Left lung (tissue), 10 donors: ENCODE measurements around the gene SYT11. TPM values are rescaled to one million over a fixed set of nuclear protein-coding genes. Genes with fewer than 3 reads are reported as not detected.
A peak's percentile ranks its signal among the peaks of the same experiment; 100 is the strongest.

Experiments
- ATAC-seq: fragments of 200-7000 bp; cut with Tn5 transposase; one replicate; pipeline ENCODE4 v1.9.1; 2020; ENCODE audit warnings: moderate library complexity
- DNase-seq, 4 donors: peaks; one replicate each; pipeline ENCODE4 v3.0.0-alpha.2; 2013 to 2020
- H3K27ac ChIP-seq, 2 donors: fragments of 200-600 bp; sonication (generic) in 1 of 2; one replicate each; pipeline versions ENCODE4 v1.5.0 to v1.8.0; 2020 to 2021
- H3K27me3 ChIP-seq, 2 donors: fragments of 200-600 bp; sonication (generic) in 1 of 2; one replicate each; pipeline versions ENCODE4 v1.5.0 to v1.8.0; 2020 to 2021
- H3K36me3 ChIP-seq, 2 donors: fragments of 200-600 bp; sonication (generic) in 1 of 2; one replicate each; pipeline versions ENCODE4 v1.5.0 to v1.8.0; 2020 to 2021
- H3K4me1 ChIP-seq, 2 donors: fragments of 200-600 bp; one replicate each; pipeline ENCODE4 v1.8.0; 2021
- H3K4me3 ChIP-seq, 2 donors: fragments of 200-600 bp; sonication (generic) in 1 of 2; one replicate each; pipeline versions ENCODE4 v1.5.0 to v1.8.0; 2020 to 2021; ENCODE audit warnings: mild to moderate bottlenecking in 1 of 2
- H3K9me3 ChIP-seq, 2 donors: fragments of 200-600 bp; sonication (generic) in 1 of 2; one replicate each; pipeline versions ENCODE4 v1.5.0 to v1.8.0; 2020 to 2021
- CTCF ChIP-seq, 2 donors: fragments of 200-600 bp; sonication (generic) in 1 of 2; IDR thresholded peaks; one replicate each; pipeline versions ENCODE4 v1.5.0 to v1.8.0; 2021; ENCODE audit warnings: antibody characterized with exemption in 2 of 2
- intact Hi-C, 2 donors: fragments of 100-400 bp; cut with DNase I; formaldehyde crosslinking; loops; one replicate each; pipeline versions ENCODE4 v1.11.2 to v1.14.2; 2022
- polyA plus RNA-seq, 6 donors: library from polyadenylated mRNA; unstranded; fragments of 120-200 nt; gene quantifications; one replicate each; pipeline ENCODE4 v1.2.1, GENCODE V29; 2013; ENCODE audit not compliant: insufficient read length in 6 of 6
- total RNA-seq, 2 donors: library from RNA; stranded (reverse); fragmentation: NEBNext Ultra II Directional; extraction: Animal tissue kit (Norgen Biotek cat#: 25700); gene quantifications; one replicate each; pipeline ENCODE4 v1.2.1, GENCODE V29; 2021
- donor health status: DM: no; HTN: yes; CAD: no.
- donor health status: DM: no; HTN: no; CAD: no.

Gene SYT11
- total and polyA plus RNA-seq, 8 donors, result 10.7 to 13.8 (median 12.1) TPM

GRCh38 chr1:155909894-155910293, 50.5 kb downstream of the SYT11 start:
- TF ChIP-seq CTCF (IDR thresholded peaks at IDR 0.05), result no peak
- peak in 1 of 4 donors; percentile 50 for DNase-seq
- H3K27ac ChIP-seq, result peak overlapping the region; percentile 88 to 92
- no peaks in the 10 kb centered on the region for H3K9me3 ChIP-seq
- H3K4me1 ChIP-seq, result peaks cover 4 to 30% of the 10 kb centered on the region in 2 donors
- H3K27me3 ChIP-seq, result no peaks in the 10 kb centered on the region
- H3K4me3 ChIP-seq, result peak overlapping the region in 1 of 2 donors; percentile 78
- H3K36me3 ChIP-seq, result peaks cover 6 to 79% of the 10 kb centered on the region in 2 donors
- peak; percentile 56 for ATAC-seq
- intact Hi-C loops, result no loop called here

DNA sequence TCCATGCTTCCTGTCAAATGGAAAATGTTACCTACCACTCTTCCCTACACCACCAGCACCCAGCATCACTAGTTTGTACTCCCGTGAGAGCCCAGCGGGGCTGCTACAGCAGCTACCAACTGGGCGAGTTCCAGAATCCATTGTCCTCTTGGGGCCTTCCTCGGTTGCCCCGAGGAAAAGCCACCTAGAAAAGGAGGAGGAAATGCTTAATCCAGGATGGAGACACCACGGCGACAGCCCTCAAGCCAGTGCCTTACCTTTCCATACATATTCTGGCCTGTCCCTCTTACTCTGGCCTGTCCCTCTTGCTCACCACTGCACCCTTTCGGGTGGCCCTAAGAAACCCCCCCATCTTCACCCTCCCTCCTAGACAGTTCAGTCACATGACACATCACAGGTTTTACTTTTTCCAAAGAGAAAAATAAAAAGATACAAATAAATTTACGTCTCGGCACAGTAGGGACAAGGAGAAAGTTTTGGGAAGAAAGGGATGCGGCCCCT, 51.3 kb downstream of the SYT11 start:
- ATAC-seq (peak; percentile 64), DNase-seq (peak in 1 of 4 donors; percentile 40)
- intact Hi-C loops, result no loop called here
- Histone ChIP-seq H3K4me3 (peak overlapping the region; percentile 64 to 78), H3K4me1 (peaks cover 4 to 30% of the 10 kb centered on the region in 2 donors), H3K36me3 (peaks cover 6 to 79% of the 10 kb centered on the region in 2 donors), H3K9me3 (no peaks in the 10 kb centered on the region), H3K27ac (peak overlapping the region; percentile 88 to 92), H3K27me3 (no peaks in the 10 kb centered on the region)
- no peak for TF ChIP-seq CTCF (IDR thresholded peaks at IDR 0.05)

DNA sequence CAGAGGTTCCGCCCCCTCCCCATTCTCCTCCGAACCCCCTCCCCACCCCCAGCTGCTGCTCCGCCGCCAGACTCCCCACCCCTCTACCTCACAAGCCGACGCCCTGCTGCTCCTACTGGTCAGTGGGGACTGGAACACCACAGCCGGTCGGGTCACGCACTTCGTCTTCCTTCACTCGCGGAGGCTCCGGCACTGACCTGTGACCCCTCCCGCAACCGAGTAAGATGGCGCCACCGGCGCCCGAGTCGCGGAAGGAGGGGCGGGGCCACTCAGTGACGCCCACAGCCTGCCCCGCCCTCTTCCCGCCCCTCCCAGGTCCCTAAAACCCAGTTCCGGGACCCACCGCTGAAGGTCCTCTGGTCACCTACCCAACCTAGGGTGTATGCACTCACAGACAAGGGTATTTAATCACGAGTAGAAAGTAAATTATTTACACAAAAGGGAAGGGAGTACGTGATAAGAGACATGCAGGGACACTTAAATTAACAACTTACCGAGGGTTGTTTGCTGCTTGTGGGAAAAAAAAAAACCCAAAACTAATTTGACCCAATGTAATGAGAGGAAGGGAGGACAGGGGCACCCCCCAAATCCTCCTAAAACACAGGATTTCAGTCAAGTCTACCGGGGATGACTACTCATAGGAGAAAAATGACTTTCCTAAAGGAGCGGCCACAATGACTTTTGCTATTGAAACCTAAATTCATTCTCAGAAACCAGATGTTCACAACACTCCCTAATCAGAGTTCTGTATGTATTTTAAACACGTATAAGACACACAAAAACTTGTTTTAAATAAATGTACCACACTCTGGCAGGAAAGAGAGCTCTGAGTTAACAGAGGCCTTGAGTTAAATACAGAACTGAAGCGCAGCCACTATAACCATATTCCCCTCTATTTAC, 52.0 kb downstream of the SYT11 start, which contains the start of gene RIT1:
TSS of gene RIT1 (minus strand) at position 194 of the 900 bp plus-strand sequence. CDS start 588 bp downstream, outside the sequence.
- intact Hi-C loops, result no loop called here
- H3K27ac ChIP-seq, result peak within 1 kb of the TSS; percentile 88 to 92
- no peak for TF ChIP-seq CTCF (IDR thresholded peaks at IDR 0.05)

DNA sequence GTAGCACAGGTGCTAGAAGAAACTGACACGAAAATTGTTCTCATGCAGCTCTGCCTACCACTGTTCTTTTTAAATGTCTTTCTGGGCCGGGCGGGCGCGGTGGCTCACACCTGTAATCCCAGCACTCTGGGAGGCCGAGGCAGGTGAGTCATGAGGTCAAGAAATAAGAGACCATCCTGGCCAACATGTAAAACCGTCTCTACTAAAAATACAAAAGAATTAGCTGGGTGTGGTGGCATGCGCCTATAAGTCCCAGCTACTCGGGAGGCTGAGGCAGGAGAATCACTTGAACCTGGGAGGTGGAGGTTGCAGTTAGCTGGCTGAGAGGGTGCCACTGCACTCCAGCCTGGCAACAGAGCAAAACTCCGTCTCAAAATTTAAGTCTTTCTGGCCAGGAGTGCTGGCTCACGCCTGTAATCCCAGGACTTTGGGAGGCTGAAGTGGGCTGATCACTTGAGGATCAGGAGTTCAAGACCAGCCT, 52.7 kb downstream of the SYT11 start:
- Histone ChIP-seq H3K36me3 (peaks cover 4 to 79% of the 10 kb centered on the region in 2 donors), H3K9me3 (no peaks in the 10 kb centered on the region), H3K27me3 (no peaks in the 10 kb centered on the region), H3K27ac (peak overlapping the region; percentile 88 to 92), H3K4me1 (peaks cover 4 to 30% of the 10 kb centered on the region in 2 donors), H3K4me3 (no peak overlapping the region)
- intact Hi-C loops, result no loop called here
- no peak for TF ChIP-seq CTCF (IDR thresholded peaks at IDR 0.05)
- DNase-seq, result no peak
- ATAC-seq, result peak; percentile 1

More for the DNA sequence above, 52.0 kb downstream of the SYT11 start, which contains the start of gene RIT1:
- H3K9me3 ChIP-seq, result no peaks in the 10 kb centered on the region
- H3K4me3 ChIP-seq, result peak within 1 kb of the TSS; percentile 64 to 78
- DNase-seq (peak; percentile 80 to 97 (median 92)), ATAC-seq (peak; percentile 96)
- H3K4me1 ChIP-seq, result peaks cover 4 to 30% of the 10 kb centered on the region in 2 donors
- H3K36me3 ChIP-seq, result peaks cover 6 to 79% of the 10 kb centered on the region in 2 donors
- no peaks in the 10 kb centered on the region for H3K27me3 ChIP-seq
